HUES48 (cell line): ENCODE results near the gene CXorf49.
"Not testable (repeated sequence)": the region's sequence is repeated elsewhere in the genome, so short reads cannot be mapped to it uniquely, and the experiment has no call there.

Source experiments
- H3K27ac ChIP-seq: one replicate; pipeline ENCODE4 v1.7.0; 2013; ENCODE audit warnings: low read depth, low read length, inconsistent platforms
- H3K27me3 ChIP-seq: 2 replicates; pipeline ENCODE4 v1.6.1; 2013; ENCODE audit warnings: mild to moderate bottlenecking, low read length; ENCODE audit not compliant: control insufficient read depth, insufficient read depth
- H3K36me3 ChIP-seq: 2 replicates; pipeline ENCODE4 v1.6.1; 2013; ENCODE audit warnings: low read length; ENCODE audit not compliant: control insufficient read depth, insufficient read depth
- H3K4me1 ChIP-seq: 2 replicates; pipeline ENCODE4 v1.6.1; 2013; ENCODE audit warnings: mild to moderate bottlenecking, low read length; ENCODE audit not compliant: control insufficient read depth, insufficient read depth
- H3K4me3 ChIP-seq: 2 replicates; pipeline ENCODE4 v1.5.1; 2013; ENCODE audit warnings: mild to moderate bottlenecking, low read depth, low read length
- H3K9ac ChIP-seq: 2 replicates; pipeline ENCODE4 v1.6.1; 2013; ENCODE audit warnings: mild to moderate bottlenecking, low read depth, low read length, moderate library complexity
- H3K9me3 ChIP-seq: 2 replicates; pipeline ENCODE4 v1.6.1; 2013; ENCODE audit warnings: low read length; ENCODE audit not compliant: control insufficient read depth, insufficient read depth

Gene CXorf49

DNA sequence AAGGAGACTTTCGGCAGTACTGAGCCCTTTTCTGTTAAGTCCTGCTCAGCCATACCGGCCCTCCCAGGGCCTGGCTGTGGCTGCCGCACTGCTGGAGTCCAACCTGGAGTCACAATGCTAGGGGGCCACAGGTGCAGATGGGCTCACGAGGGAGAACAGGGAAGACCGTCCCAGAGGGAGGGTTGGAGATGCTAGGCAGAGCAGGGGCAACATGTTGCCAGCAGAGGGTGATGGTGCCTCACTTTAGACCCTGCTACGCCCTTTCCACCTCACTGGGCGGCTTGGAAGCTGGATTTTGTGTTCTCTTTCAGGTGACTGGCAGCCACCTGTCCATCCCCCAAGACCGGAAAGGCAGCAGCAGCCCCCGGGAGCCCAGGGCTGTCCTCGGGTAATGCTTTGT is 48.1 kb downstream of the CXorf49 start:
- H3K9me3 ChIP-seq = peaks cover 32% of the 10 kb centered on the region
- H3K27me3 ChIP-seq, H3K36me3 ChIP-seq, H3K9ac ChIP-seq, H3K27ac ChIP-seq, H3K4me3 ChIP-seq, H3K4me1 ChIP-seq: not testable (repeated sequence)

GRCh38 chrX:71669492-71669891 is 48.6 kb downstream of the CXorf49 start:
- no peak overlapping the region for H3K9ac ChIP-seq
- H3K4me1 ChIP-seq = no peaks in the 10 kb centered on the region
- H3K9me3 ChIP-seq = peaks cover 28% of the 10 kb centered on the region
- no peak overlapping the region for H3K27ac ChIP-seq
- H3K4me3 ChIP-seq = no peak overlapping the region
- no peaks in the 10 kb centered on the region for H3K27me3 ChIP-seq
- H3K36me3 ChIP-seq = no peaks in the 10 kb centered on the region

DNA sequence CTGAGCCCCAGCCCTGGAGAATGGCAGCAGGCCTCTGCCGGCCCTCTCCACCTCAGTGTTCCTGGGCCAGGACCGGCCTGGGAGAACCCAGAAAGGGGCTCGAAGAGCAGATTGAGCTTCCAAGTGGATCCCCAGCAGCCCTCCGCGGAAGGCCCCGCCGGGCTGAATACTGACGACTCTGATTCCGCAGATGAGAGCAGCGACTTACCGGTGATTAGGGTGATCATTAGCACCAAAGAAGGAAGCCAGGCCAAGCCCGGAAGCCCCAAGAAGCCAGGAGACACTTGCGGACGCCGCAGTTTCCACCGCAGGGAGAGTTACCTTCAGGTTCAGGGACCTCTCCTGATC is 49.9 kb downstream of the CXorf49 start:
- Histone ChIP-seq H3K9ac (no peak overlapping the region), H3K9me3 (peaks cover 17% of the 10 kb centered on the region; the same call in 1 of the 2 replicates), H3K27ac (no peak overlapping the region), H3K27me3 (no peaks in the 10 kb centered on the region), H3K4me3 (no peak overlapping the region), H3K4me1 (no peaks in the 10 kb centered on the region), H3K36me3 (no peaks in the 10 kb centered on the region)

GRCh38 chrX:71667328-71668247 is 50.5 kb downstream of the CXorf49 start, which contains the start of gene LOC101059915:
TSS of gene LOC101059915 (plus strand) at chrX:71667546.
- Histone ChIP-seq H3K4me1 (no peaks in the 10 kb centered on the region), H3K36me3 (no peaks in the 10 kb centered on the region), H3K9me3 (peaks cover 17% of the 10 kb centered on the region; the same call in 1 of the 2 replicates), H3K4me3 (no peak within 1 kb of the TSS), H3K27ac (no peak within 1 kb of the TSS), H3K27me3 (no peaks in the 10 kb centered on the region), H3K9ac (no peak within 1 kb of the TSS)

GRCh38 chrX:71666240-71667223 is 51.6 kb downstream of the CXorf49 start:
- H3K4me3 ChIP-seq = no peak overlapping the region
- peaks cover 25% of the 10 kb centered on the region for H3K9me3 ChIP-seq
- no peaks in the 10 kb centered on the region for H3K4me1 ChIP-seq
- H3K27ac ChIP-seq = no peak overlapping the region
- H3K36me3 ChIP-seq = no peaks in the 10 kb centered on the region
- no peak overlapping the region for H3K9ac ChIP-seq
- H3K27me3 ChIP-seq = no peaks in the 10 kb centered on the region

DNA sequence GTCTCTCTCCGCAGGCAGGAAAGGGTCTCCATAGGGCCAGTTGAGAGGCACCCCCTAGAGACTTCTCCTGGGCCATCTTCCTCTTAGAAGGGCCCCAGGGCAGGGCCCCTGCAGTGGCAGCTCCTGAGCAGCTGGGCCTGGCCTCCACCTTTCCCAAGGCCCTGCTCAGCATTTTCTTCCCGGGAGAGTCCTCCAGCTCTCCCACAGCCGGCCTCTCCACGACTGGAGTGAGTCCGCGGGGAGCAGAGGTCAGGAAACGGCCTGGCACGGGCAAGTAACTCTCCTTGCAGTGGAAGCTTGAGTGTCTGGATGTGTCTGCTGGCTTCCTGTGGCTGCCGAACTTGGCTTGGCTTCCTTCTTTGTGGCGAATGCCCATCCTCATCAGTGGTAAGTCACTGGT is 52.3 kb downstream of the CXorf49 start:
- peaks cover 28% of the 10 kb centered on the region for H3K9me3 ChIP-seq
- H3K4me1 ChIP-seq = no peaks in the 10 kb centered on the region

GRCh38 chrX:71664889-71665491 is 53.1 kb downstream of the CXorf49 start:
- Histone ChIP-seq H3K27me3 (no peaks in the 10 kb centered on the region), H3K9ac (no peak overlapping the region), H3K27ac (no peak overlapping the region), H3K4me3 (no peak overlapping the region), H3K4me1 (no peaks in the 10 kb centered on the region), H3K36me3 (no peaks in the 10 kb centered on the region), H3K9me3 (peaks cover 28% of the 10 kb centered on the region)

More for the DNA sequence above, 52.3 kb downstream of the CXorf49 start:
- H3K9ac ChIP-seq = no peak overlapping the region
- H3K27me3 ChIP-seq = no peaks in the 10 kb centered on the region
- no peak overlapping the region for H3K4me3 ChIP-seq
- H3K27ac ChIP-seq = no peak overlapping the region
- H3K36me3 ChIP-seq = no peaks in the 10 kb centered on the region
